Stimulated activated CD4-positive, alpha-beta T cell treated with anti-CD3 and anti-CD28 coated beads, Interleukin-2, amount 100 ng/mL, for 48 hours (primary cell): Measurements from ENCODE around the gene CAMSAP3.

Experiments used
- DNase-seq, 2 donors: peaks; one replicate each; pipeline ENCODE4 v3.0.0-alpha.2; 2020

CAMSAP3 gene

DNA sequence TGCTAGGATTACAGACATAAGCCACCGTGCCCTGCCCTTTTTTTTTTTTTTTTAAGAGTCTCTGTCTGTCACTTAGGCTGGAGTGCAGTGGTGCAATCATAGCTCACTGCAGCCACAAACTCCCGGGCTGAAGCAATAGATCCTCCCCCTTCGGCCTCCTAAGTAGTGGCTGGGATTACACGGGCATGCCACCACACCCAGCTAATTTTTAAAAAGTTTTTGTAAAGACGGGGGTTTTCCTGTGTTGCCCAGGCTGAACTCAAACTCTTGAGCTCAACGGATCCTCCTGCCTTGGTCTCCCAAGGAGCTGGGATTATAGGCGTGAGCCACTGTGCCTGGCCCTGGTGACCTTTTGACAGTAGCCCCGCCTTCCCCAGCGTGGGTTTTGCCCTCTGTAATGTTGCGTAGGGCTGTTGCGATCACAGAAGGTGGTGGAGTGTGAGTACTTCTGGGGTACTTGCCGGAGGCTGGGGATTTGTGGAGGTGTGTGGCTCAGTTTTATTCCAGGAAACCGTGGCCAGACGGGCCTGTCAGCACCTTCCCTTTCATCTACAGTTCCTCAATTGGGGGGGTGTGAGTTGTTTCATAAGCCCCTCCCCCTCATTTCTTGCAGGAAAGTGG lies 61.6 kb downstream of the CAMSAP3 start:
- peak in 1 of 2 donors; percentile 27 for DNase-seq

DNA sequence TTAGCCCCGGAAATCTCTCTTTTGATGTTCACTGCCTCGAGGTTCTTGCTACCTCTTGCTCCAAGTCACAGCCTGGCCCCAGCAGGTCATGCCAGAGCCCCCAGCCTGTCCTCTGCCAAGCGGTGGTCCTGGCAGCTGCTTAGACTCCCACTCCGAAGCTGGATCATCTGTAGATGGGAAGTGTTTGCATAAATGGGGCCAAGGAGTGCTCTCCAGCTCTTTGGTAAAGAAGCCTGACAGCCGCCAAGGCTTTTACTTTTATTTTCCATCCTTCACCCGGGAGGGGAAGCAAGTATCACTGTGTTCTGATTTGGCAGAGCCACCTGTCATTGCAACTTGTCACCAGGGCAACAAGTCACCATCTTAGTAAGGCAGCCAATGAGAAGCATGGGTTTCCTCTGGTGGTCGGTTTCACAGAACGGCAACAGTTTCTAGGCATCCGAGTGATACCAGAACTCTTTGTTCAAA lies 62.6 kb downstream of the CAMSAP3 start:
- peak in 1 of 2 donors; percentile 33 for DNase-seq

DNA sequence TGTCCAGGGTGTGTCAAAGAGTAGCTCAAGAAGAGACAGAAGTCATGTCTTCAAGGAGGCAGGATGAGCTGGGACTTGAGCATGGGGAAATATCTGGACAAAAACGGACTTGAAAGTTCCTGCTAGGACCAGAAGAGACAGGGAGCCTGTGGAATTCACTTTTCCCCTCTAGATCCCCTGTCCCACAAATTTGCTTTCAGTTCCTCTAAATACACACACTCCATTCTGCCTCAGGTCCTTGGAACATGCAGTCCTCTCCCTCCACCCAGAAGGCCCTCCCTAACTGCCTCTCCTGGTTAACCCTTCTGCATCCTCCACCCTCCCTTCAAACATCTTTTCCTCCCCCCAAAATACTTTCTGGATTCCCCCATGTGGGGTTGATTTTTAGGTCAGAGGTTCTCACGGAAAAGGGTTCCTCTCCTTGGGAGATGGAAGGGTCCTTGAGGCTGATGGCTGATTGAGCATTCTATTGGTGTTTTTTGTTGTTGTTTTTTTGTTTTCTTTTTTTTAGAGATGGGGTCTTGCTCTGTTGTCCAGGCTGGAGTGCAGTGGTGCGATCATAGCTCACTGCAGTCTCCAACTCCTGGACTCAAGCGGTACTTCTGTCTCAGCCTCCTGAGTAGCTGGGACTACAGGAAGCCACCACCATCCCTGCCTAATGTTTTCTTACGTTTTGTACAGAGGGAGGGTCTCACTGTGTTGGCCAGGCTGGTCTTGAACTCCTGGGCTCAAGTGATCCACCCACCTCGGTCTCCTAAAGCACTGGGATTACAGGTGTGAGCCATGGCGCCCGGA lies 66.3 kb downstream of the CAMSAP3 start:
- DNase-seq: no peak

DNA sequence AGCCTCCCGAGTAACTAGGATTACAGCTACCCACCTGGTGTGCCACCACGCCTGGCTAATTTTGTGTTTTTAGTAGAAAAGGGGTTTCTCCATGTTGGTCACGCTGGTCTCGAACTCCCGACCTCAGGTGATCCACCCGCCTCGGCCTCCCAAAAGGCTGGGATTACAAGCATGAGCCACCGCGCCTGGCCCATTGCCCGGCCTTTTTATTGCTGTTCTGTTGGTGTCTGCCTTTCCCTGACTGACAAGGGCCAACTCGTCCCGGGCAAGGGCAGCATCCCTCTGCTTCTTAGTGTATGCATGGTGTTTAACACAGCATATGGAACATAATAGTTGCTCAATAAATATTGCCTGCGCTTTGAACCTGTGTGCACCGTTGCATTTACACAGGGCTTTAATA lies 67.0 kb downstream of the CAMSAP3 start:
- no peak for DNase-seq

DNA sequence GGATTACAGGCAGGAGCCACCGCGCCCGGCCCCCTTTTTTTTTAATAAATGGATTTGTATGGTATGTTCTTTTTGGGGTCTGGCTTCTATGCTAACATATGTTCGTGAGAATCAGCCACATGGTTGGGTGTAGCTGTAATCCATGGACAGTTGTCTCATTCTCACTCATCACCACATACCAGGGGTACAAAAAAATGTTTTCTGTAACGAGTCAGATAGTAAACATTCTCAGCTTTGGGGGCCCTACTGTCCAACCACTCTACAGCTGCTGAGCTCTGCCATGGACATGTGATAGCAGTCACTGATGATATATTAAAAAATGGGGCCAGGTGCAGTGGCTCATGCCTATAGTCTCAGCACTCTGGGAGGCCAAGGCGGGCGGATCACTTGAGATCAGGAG lies 68.0 kb downstream of the CAMSAP3 start:
- no peak for DNase-seq

DNA sequence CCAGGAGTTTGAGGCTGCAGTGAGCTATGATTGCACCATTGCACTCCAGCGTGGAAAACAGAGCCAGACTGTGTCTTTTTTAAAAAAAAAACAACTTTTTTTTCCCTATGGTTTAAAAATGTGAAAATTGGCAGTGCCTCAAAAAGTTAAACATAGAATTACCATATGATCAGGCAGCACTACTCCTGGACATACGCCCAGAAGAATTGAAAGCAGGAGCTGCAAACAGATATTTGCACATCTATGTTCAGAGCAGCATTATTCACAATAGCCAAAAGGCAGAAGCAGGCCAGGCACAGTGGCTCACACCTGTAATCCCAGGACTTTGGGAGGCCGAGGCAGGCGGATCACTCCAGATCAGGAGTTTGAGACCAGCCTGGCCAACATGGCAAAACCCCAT lies 69.4 kb downstream of the CAMSAP3 start:
- DNase-seq: no peak
